ENCODE data around the gene PHYKPL. TPM values are rescaled to one million over a fixed set of nuclear protein-coding genes. Genes with fewer than 3 reads are reported as not detected.

The PHYKPL gene
- total and polyA plus RNA-seq, 2 of the 4 experiments (the other 2 are of a cell fraction) = 10.0 to 24.5 TPM

- no peak overlapping the region for H4K91ac ChIP-seq (ENCODE audit: insufficient read depth, low read depth, low read length)
- TF ChIP-seq MAZ (IDR thresholded peaks at IDR 0.05; ENCODE audit: borderline replicate concordance, low read depth, low read length) (no peak), POLR2A (IDR thresholded peaks at IDR 0.05; ENCODE audit: low read depth, low read length) (0 out of 2 replicates have a peak, but pooled peaks have one; percentile 11)
- no peak overlapping the region for H3K4me3 ChIP-seq (ENCODE audit: insufficient read depth, low read depth, low read length)
- no peak overlapping the region for H2BK15ac ChIP-seq (ENCODE audit: low read depth, low read length)
- H4K20me1 ChIP-seq (ENCODE audit: insufficient read depth, low read length) = peaks cover 9% of the 10 kb centered on the region; the same call in 1 of the 2 replicates
- H3K18ac ChIP-seq (ENCODE audit: low read depth, low read length) = no peak overlapping the region
- peaks cover 30% of the 10 kb centered on the region for H3K36me3 ChIP-seq (ENCODE audit: control insufficient read depth, insufficient read depth, low read length)
- in situ Hi-C loops (cut with MboI; ENCODE audit: low sequenced_read_pairs) (no loop called here), dilution Hi-C loops (cut with HindIII; ENCODE audit: low sequenced_read_pairs, unreplicated experiment) (no loop called here), intact Hi-C loops (cut with micrococcal nuclease) (no loop called here)
- no peak overlapping the region for H3K23ac ChIP-seq (ENCODE audit: low read depth, low read length)
- no peak overlapping the region for H4K5ac ChIP-seq (ENCODE audit: low read depth, low read length)
- H2BK20ac ChIP-seq (ENCODE audit: low read depth, low read length) = no peak overlapping the region
- no peak overlapping the region for H2BK120ac ChIP-seq (ENCODE audit: low read depth, low read length)
- H3K4ac ChIP-seq (ENCODE audit: low read depth, low read length) = no peak overlapping the region
- WGBS, 2 experiments (ENCODE audit: extremely low coverage in 2 of 2, insufficient read length in 1 of 2) = 100% methylated on average over 1 of the region's 5 CpGs; no CpG with 5 or more reads in 1 of the 2 experiments
- no peak overlapping the region for H4K8ac ChIP-seq (ENCODE audit: low read depth in 2 of 2, low read length in 2 of 2)
- ATAC-seq (ENCODE audit: low read depth) = no peak
- peaks cover 17% of the 10 kb centered on the region for H3K9me1 ChIP-seq (ENCODE audit: insufficient read depth, low read length)
- no peak overlapping the region for H3K14ac ChIP-seq (replicated peaks; ENCODE audit: low read depth, low read length)
- no peaks in the 10 kb centered on the region for H3K4me1 ChIP-seq (ENCODE audit: control insufficient read depth, insufficient read depth, low read length)
- ChIA-PET CTCF (no interaction called here), POLR2A (ENCODE audit: unreplicated experiment) (no interaction called here)
- no peaks in the 10 kb centered on the region for H3K27me3 ChIP-seq (ENCODE audit: control insufficient read depth, insufficient read depth, low read length)
- no peak overlapping the region for H2AK9ac ChIP-seq (replicated peaks; ENCODE audit: low read depth, low read length, poor library complexity)
- H3K9ac ChIP-seq (ENCODE audit: low read depth, low read length) = no peak overlapping the region
- no peaks in the 10 kb centered on the region for H3K9me3 ChIP-seq (ENCODE audit: control insufficient read depth, insufficient read depth, low read length)
- no peak overlapping the region for H2AFZ ChIP-seq (replicated peaks; ENCODE audit: low read length, poor library complexity)
- BruUV-seq (replicated peaks) = no TSS peak
- H3K56ac ChIP-seq (ENCODE audit: extremely low read depth, insufficient read depth, low read length) = no peak overlapping the region
- H3K4me2 ChIP-seq (ENCODE audit: low read depth, low read length) = no peak overlapping the region
- H2BK5ac ChIP-seq (ENCODE audit: low read depth, low read length, poor library complexity, severe bottlenecking) = no peak overlapping the region
- H3K79me1 ChIP-seq (ENCODE audit: low read depth in 1 of 2, low read length in 2 of 2) = peaks cover 3 to 38% of the 10 kb centered on the region in 2 experiments; a peak in 3 of 4 replicates
- no peak overlapping the region for H3K27ac ChIP-seq (ENCODE audit: insufficient read depth, low read length)
- DNase-seq = no peak
- no peak overlapping the region for H2AK5ac ChIP-seq (ENCODE audit: low read depth, low read length)
Measured at GRCh38 chr5:178221853-178222252, 10.7 kb downstream of the PHYKPL start.

Data from IMR-90 (cell line).